Endothelial cell of umbilical vein (primary cell): Measurements from ENCODE around the gene BDP1. TPM values are rescaled to one million over a fixed set of nuclear protein-coding genes. Genes with fewer than 3 reads are reported as not detected.

ENCODE experiments used
- BruUV-seq: library from RNA; stranded (reverse); fragments of 400-500 nt; replicated peaks from 2 replicates; lab custom pipeline; 2021; lab: Mats Ljungman, UMichigan
- CTCF ChIA-PET: fragments of 300-600, 350-600 bp; sonication (Branson Sonifier 250); formaldehyde crosslinking; loops from one replicate; lab custom pipeline; 2021; ENCODE audit warnings: antibody characterized with exemption, inconsistent platforms; lab: Charles Lee
- POLR2A ChIA-PET: fragments of 300-600, 350-600 bp; sonication (Branson Sonifier 250); formaldehyde crosslinking; loops from one replicate; lab custom pipeline; 2021; ENCODE audit warnings: antibody characterized with exemption, inconsistent platforms; lab: Charles Lee
- DNase-seq: peaks from one replicate; pipeline ENCODE4 v3.0.0-alpha.2; 2011; ENCODE audit warnings: low read depth, low spot score
- FAIRE-seq: peaks from 2 replicates; lab custom pipeline; 2011; peaks lifted over from hg19 to GRCh38; lab: Jason Lieb, UNC
- H2AFZ ChIP-seq: 2 replicates; pipeline ENCODE4 v1.6.0; 2012; ENCODE audit warnings: low read depth, low read length, control low read depth, inconsistent platforms
- H3K27ac ChIP-seq: 2 replicates; pipeline ENCODE4 v1.5.1; 2011; ENCODE audit warnings: low read depth, mild to moderate bottlenecking, control low read depth, low read length, moderate library complexity; ENCODE audit not compliant: insufficient read depth
- H3K27me3 ChIP-seq, 2 experiments: 2 replicates each; pipeline versions ENCODE4 v1.6.0 to v1.6.1; 2011; ENCODE audit warnings: low read length in 2 of 2, mixed read lengths in 1 of 2; ENCODE audit not compliant: control insufficient read depth in 2 of 2, insufficient read depth in 2 of 2
- H3K36me3 ChIP-seq, 2 experiments: 2 replicates in 1 of 2; 3 replicates in 1 of 2; pipeline ENCODE4 v1.5.1; 2011; ENCODE audit warnings: low read length in 2 of 2, mild to moderate bottlenecking in 1 of 2, moderate library complexity in 1 of 2; ENCODE audit not compliant: control insufficient read depth in 2 of 2, insufficient read depth in 2 of 2; ENCODE audit errors: extremely low read depth in 1 of 2
- H3K4me1 ChIP-seq: 3 replicates; pipeline ENCODE4 v1.5.1; 2011; ENCODE audit warnings: mild to moderate bottlenecking, low read length; ENCODE audit not compliant: control insufficient read depth, insufficient read depth; ENCODE audit errors: extremely low read depth
- H3K4me2 ChIP-seq: 2 replicates; pipeline ENCODE4 v1.6.1; 2011; ENCODE audit warnings: low read length, control low read depth, mixed read lengths; ENCODE audit not compliant: insufficient read depth
- H3K4me3 ChIP-seq, 3 experiments: fragments of 200-600 bp in 1 of 3; sonication (generic), shearing (Covaris generic) in 1 of 3; replicated peaks in 1 of 3; 2 replicates each; pipeline ENCODE4 v1.5.1; 2011 to 2016; ENCODE audit warnings: control low read depth in 3 of 3, low read length in 3 of 3, mild to moderate bottlenecking in 2 of 3, inconsistent platforms in 1 of 3, low read depth in 1 of 3, moderate library complexity in 1 of 3; ENCODE audit not compliant: insufficient read depth in 1 of 3
- H3K79me2 ChIP-seq: 2 replicates; pipeline ENCODE4 v1.6.0; 2012; ENCODE audit warnings: low read length, inconsistent platforms; ENCODE audit not compliant: control insufficient read depth, insufficient read depth
- H3K9ac ChIP-seq: replicated peaks from 2 replicates; pipeline ENCODE3; 2011; ENCODE audit warnings: low read length, control low read depth; ENCODE audit not compliant: insufficient read depth; ENCODE audit errors: extremely low read depth
- H3K9me1 ChIP-seq: replicated peaks from 3 replicates; pipeline ENCODE4 v1.6.0; 2011; ENCODE audit warnings: mild to moderate bottlenecking, low read length; ENCODE audit not compliant: control insufficient read depth, insufficient read depth; ENCODE audit errors: extremely low read depth
- H3K9me3 ChIP-seq: replicated peaks from 2 replicates; pipeline ENCODE4 v1.5.1; 2012; ENCODE audit warnings: low read length, inconsistent platforms; ENCODE audit not compliant: control insufficient read depth, insufficient read depth
- H4K20me1 ChIP-seq: replicated peaks from 2 replicates; pipeline ENCODE3; 2011; ENCODE audit warnings: mild to moderate bottlenecking, low read length; ENCODE audit not compliant: control insufficient read depth, insufficient read depth; ENCODE audit errors: extremely low read depth
- CTCF ChIP-seq, 2 donors: IDR thresholded peaks; 1 replicate in 1 of 2; 2 replicates in 1 of 2; pipeline ENCODE4 v1.5.1; 2011; ENCODE audit warnings: low read length in 2 of 2, mild to moderate bottlenecking in 2 of 2, moderate library complexity in 2 of 2, control low read depth in 1 of 2, inconsistent platforms in 1 of 2, low read depth in 1 of 2; ENCODE audit not compliant: insufficient read depth in 1 of 2; ENCODE audit errors: extremely low read depth in 1 of 2
- EZH2 ChIP-seq: IDR thresholded peaks from 2 replicates; pipeline ENCODE4 v1.6.1; 2012; ENCODE audit warnings: borderline replicate concordance, low read depth, mild to moderate bottlenecking, moderate library complexity, low read length, inconsistent platforms; ENCODE audit not compliant: severe bottlenecking
- FOS ChIP-seq: IDR thresholded peaks from 2 replicates; pipeline ENCODE4 v1.6.1; 2011; ENCODE audit warnings: mild to moderate bottlenecking, low read length, moderate library complexity, borderline replicate concordance; ENCODE audit not compliant: insufficient read depth
- GATA2 ChIP-seq: IDR thresholded peaks from 2 replicates; pipeline ENCODE4 v1.7.0; 2011; ENCODE audit warnings: low read depth, mild to moderate bottlenecking, moderate library complexity, mixed read lengths, low read length; ENCODE audit not compliant: insufficient read length, insufficient read depth
- JUN ChIP-seq: IDR thresholded peaks from 2 replicates; pipeline ENCODE4 v1.6.1; 2011; ENCODE audit warnings: borderline replicate concordance, low read depth; ENCODE audit not compliant: insufficient read length, insufficient read depth
- MAX ChIP-seq: IDR thresholded peaks from 2 replicates; pipeline ENCODE4 v1.6.1; 2011; ENCODE audit not compliant: insufficient read depth, insufficient read length
- MYC ChIP-seq: IDR thresholded peaks from one replicate; pipeline ENCODE4 v1.6.1; 2011; ENCODE audit warnings: mild to moderate bottlenecking, low read depth, low read length
- POLR2A ChIP-seq: IDR thresholded peaks from 2 replicates; pipeline ENCODE4 v1.6.1; 2012; ENCODE audit warnings: low read depth, mild to moderate bottlenecking, control low read depth, low read length
- POLR2AphosphoS5 ChIP-seq: IDR thresholded peaks from 2 replicates; pipeline ENCODE4 v1.6.1; 2012; ENCODE audit warnings: low read depth, mild to moderate bottlenecking, control low read depth, low read length, moderate library complexity; ENCODE audit not compliant: insufficient read depth
- dilution Hi-C: fragments of 300-500 bp; cut with MboI; formaldehyde crosslinking; loops from one replicate; pipeline ENCODE4 v1.15.0; 2019; ENCODE audit warnings: low sequenced_read_pairs; ENCODE audit not compliant: extremely low pct_ligation_motif_present
- intact Hi-C: fragments of 100-400 bp; cut with micrococcal nuclease; formaldehyde crosslinking; loops from one replicate; pipeline ENCODE4 v1.10.0; 2022
- polyA plus RNA-seq, 4 experiments: library from polyadenylated mRNA; depleted of rRNA in 3 of 4; stranded (reverse) in 3 of 4; unstranded in 1 of 4; fragments of >200 nt; gene quantifications; 2 replicates each; pipeline versions ENCODE4 v1.2.1 to v1.2.3, GENCODE V29; 2011 to 2012; ENCODE audit warnings: missing spikeins in 1 of 4
- total RNA-seq: library from RNA; stranded (reverse); gene quantifications from 2 replicates; pipeline ENCODE4 v1.2.3, GENCODE V29; 2021

BDP1 gene
- total and polyA plus RNA-seq, 2 donors (not counting 3 experiments of a cell fraction or from before 2014, with no cell fraction given) = 4.5 to 27.5 TPM

GRCh38 chr5:71596169-71596568, 140.7 kb downstream of the BDP1 start:
- Histone ChIP-seq H3K9me1 (no peaks in the 10 kb centered on the region), H3K79me2 (no peaks in the 10 kb centered on the region), H3K27me3 (no peaks in the 10 kb centered on the region), H4K20me1 (no peaks in the 10 kb centered on the region), H3K27ac (no peak overlapping the region), H3K9ac (no peak overlapping the region), H3K36me3 (peaks cover 0 to 7% of the 10 kb centered on the region in 2 experiments), H3K4me3 (no peak overlapping the region), H3K4me1 (peaks cover 18% of the 10 kb centered on the region), H3K4me2 (no peak overlapping the region), H3K9me3 (no peaks in the 10 kb centered on the region), H2AFZ (no peak overlapping the region)
- DNase-seq (no peak), FAIRE-seq (no peak)
- no TSS peak for BruUV-seq
- ChIA-PET POLR2A (no interaction called here), CTCF (no interaction called here)
- dilution Hi-C loops = no loop called here
- TF ChIP-seq FOS (no peak), MYC (no peak), MAX (no peak), POLR2A (no peak), EZH2 (no peak), GATA2 (no peak), CTCF (IDR thresholded peaks at IDR 0.05; ENCODE audit: extremely low read depth in 1 of 2, insufficient read depth in 1 of 2, low read depth in 1 of 2, low read length in 2 of 2) (no peak), POLR2AphosphoS5 (no peak), JUN (no peak)
- intact Hi-C loops = no loop called here
